Activated B cell treated with CpG ODN at 0.5 μM for 24 hours (primary cell): Measurements from ENCODE around the gene CEP83. TPM values are rescaled to one million over a fixed set of nuclear protein-coding genes. Genes with fewer than 3 reads are reported as not detected.
"Not testable (repeated sequence)": the region's sequence is repeated elsewhere in the genome, so short reads cannot be mapped to it uniquely, and the experiment has no call there.

Experiments used
- ATAC-seq: fragments of 200-7000 bp; cut with Tn5 transposase; one replicate; pipeline ENCODE4 v1.10.0; 2021; ENCODE audit warnings: low read depth, mild to moderate bottlenecking, moderate library complexity
- CTCF ChIA-PET: fragments of 350-600 bp; sonication (Branson Sonifier 250); formaldehyde crosslinking; loops from one replicate; lab custom pipeline; 2021; ENCODE audit warnings: antibody characterized with exemption; lab: Charles Lee
- POLR2A ChIA-PET: fragments of 350-600 bp; sonication (Branson Sonifier 250); formaldehyde crosslinking; loops from one replicate; lab custom pipeline; 2021; ENCODE audit warnings: antibody characterized with exemption; lab: Charles Lee
- DNase-seq: peaks from one replicate; pipeline ENCODE4 v3.0.0; 2022
- H3K27ac Mint-ChIP-seq: one replicate; pipeline ENCODE4 v1.8.0; 2020; ENCODE audit warnings: mixed read lengths
- H3K27me3 Mint-ChIP-seq: one replicate; pipeline ENCODE4 v1.8.0; 2021; ENCODE audit warnings: mixed read lengths
- H3K36me3 Mint-ChIP-seq: one replicate; pipeline ENCODE4 v1.8.0; 2021; ENCODE audit warnings: low read depth, mixed read lengths
- H3K4me1 Mint-ChIP-seq: one replicate; pipeline ENCODE4 v1.8.0; 2021; ENCODE audit warnings: mixed read lengths
- H3K4me3 Mint-ChIP-seq: one replicate; pipeline ENCODE4 v1.8.0; 2020; ENCODE audit warnings: mild to moderate bottlenecking, mixed read lengths
- H3K9me3 Mint-ChIP-seq: one replicate; pipeline ENCODE4 v1.8.0; 2020; ENCODE audit warnings: mixed read lengths
- CTCF ChIP-seq: fragments of 200-600 bp; IDR thresholded peaks from one replicate; pipeline ENCODE4 v1.8.0; 2022; ENCODE audit warnings: antibody characterized with exemption, mild to moderate bottlenecking
- intact Hi-C: fragments of 100-400 bp; cut with micrococcal nuclease; formaldehyde crosslinking; loops from one replicate; pipeline ENCODE4 v1.15.1; 2024
- total RNA-seq: library from RNA; stranded (reverse); gene quantifications from 2 replicates; pipeline ENCODE4 v1.2.3, GENCODE V29; 2022

CEP83 gene
- total RNA-seq, 1 donor from 2014 or later, result 36.9 TPM

DNA sequence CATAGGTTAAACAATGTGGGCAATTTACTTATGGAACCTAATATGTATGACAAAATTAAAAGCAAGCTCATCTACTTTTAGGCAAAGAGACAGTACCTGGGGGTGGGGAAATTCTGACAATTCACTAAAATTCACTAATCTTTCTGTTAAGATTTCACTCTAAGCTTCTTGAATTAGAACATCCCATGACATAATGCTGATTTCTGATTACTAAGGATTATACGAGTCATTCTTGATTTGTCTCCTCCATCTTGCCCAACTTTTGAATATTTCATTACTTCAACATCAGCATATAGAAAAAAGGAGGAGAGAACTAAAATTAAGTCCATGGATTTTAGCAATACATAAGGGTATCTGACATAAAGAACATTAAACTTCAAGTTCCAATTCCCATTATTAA, 2.4 kb downstream of the CEP83 start:
- Mint-ChIP-seq H3K27me3 (no peaks in the 10 kb centered on the region), H3K9me3 (no peaks in the 10 kb centered on the region), H3K27ac (no peak overlapping the region), H3K4me3 (no peak overlapping the region), H3K4me1 (peaks cover 23% of the 10 kb centered on the region), H3K36me3 (peaks cover 24% of the 10 kb centered on the region)
- no peak for TF ChIP-seq CTCF
- POLR2A ChIA-PET, result no interaction called here
- CTCF ChIA-PET, result no interaction called here
- ATAC-seq (no peak), DNase-seq (no peak)
- intact Hi-C loops, result no loop called here

GRCh38 chr12:94454318-94454717, 5.3 kb downstream of the CEP83 start:
- CTCF ChIA-PET, H3K9me3 Mint-ChIP-seq, H3K27ac Mint-ChIP-seq, intact Hi-C loops, ATAC-seq, H3K4me3 Mint-ChIP-seq, DNase-seq, H3K27me3 Mint-ChIP-seq: not testable (repeated sequence)
- peaks cover 20% of the 10 kb centered on the region for H3K4me1 Mint-ChIP-seq
- POLR2A ChIA-PET, result interaction anchor here (0.7 to 0.8 kb wide), 3 partner anchors 185 to 857 kb away, joined by 3 to 5 read pairs (median 4); no protein-coding TSS in a partner anchor
- H3K36me3 Mint-ChIP-seq, result peaks cover 24% of the 10 kb centered on the region

DNA sequence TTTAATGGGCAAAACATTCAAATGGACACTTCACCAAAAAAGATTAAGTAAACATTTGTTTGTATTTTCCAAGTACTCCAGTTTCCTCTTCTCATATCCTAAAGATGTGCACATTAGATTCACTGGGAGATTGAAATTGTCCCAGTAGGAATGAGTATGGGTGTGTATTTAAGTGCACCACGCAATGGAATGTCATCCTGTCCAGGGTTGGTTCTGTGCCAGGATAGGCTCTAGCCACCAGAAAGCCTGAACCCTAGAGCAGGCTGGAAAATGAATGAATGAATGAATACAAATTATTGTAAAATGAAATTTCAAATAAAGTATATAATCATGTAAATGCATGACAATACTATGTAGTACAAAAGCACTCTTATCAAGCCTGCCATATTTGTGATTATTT, 14.0 kb downstream of the CEP83 start:
- CTCF ChIA-PET, result no interaction called here
- DNase-seq, result no peak
- intact Hi-C loops, result no loop called here
- Mint-ChIP-seq H3K9me3 (peaks cover 9% of the 10 kb centered on the region), H3K27ac (no peak overlapping the region), H3K4me3 (no peak overlapping the region), H3K4me1 (no peaks in the 10 kb centered on the region), H3K36me3 (peaks cover 19% of the 10 kb centered on the region), H3K27me3 (no peaks in the 10 kb centered on the region)
- no peak for TF ChIP-seq CTCF
- no peak for ATAC-seq
- POLR2A ChIA-PET, result no interaction called here

DNA sequence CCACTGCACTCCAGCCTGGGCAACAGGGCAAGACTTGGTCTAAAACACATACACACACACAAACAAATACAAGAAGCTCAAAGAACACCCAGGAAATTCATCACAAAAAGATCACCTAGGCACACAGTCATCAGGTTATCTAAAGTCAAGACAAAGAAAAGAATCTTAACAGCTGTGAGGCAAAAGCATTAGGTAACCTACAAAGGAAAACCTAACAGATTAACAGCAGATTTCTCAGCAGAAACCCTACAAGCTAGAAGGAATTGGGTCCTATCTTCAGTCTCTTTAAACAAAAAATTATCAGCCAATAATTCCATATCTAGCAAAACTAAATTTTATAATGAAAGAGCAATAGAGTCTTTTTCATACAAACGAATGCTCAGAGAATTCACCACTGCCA, 22.4 kb downstream of the CEP83 start:
- Mint-ChIP-seq H3K36me3 (peaks cover 9% of the 10 kb centered on the region), H3K4me3 (no peak overlapping the region), H3K27me3 (no peaks in the 10 kb centered on the region), H3K4me1 (peaks cover 10% of the 10 kb centered on the region), H3K9me3 (peaks cover 8% of the 10 kb centered on the region), H3K27ac (no peak overlapping the region)
- TF ChIP-seq CTCF, result no peak
- no peak for DNase-seq
- intact Hi-C loops, result no loop called here
- CTCF ChIA-PET, result no interaction called here
- ATAC-seq, result no peak
- POLR2A ChIA-PET, result no interaction called here

DNA sequence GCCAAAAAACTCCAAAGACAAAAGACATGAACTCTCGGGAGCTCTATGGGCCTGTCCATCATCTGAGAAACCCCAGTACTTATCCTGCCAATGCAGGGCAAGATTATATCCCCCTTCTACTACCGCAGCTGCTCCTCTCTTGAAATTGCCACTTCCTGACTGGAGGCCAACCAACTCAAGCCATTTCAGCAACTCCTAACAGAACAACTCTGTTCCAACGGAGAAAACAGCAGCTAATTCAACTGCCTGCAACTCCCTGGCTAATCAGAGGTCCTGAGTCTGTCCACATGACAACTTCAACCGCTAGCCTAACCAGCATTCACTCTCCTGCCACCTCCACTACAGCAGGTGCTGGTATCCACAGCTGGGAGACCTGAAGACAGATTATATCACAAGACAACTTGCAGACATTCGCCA, 24.1 kb downstream of the CEP83 start:
- DNase-seq, result no peak
- no peak for ATAC-seq
- peaks cover 18% of the 10 kb centered on the region for H3K36me3 Mint-ChIP-seq
- peaks cover 12% of the 10 kb centered on the region for H3K4me1 Mint-ChIP-seq
- H3K27me3 Mint-ChIP-seq, result no peaks in the 10 kb centered on the region
- no peak for TF ChIP-seq CTCF
- CTCF ChIA-PET, result interaction anchor here (0.7 to 4.8 kb wide), 10 partner anchors 9 to 932 kb away, joined by 3 to 35 read pairs (median 6); partner anchors contain the start of gene PLXNC1
- intact Hi-C loops, result no loop called here
- peaks cover 13% of the 10 kb centered on the region for H3K9me3 Mint-ChIP-seq
- H3K27ac Mint-ChIP-seq, result no peak overlapping the region
- POLR2A ChIA-PET, result no interaction called here
- H3K4me3 Mint-ChIP-seq, result no peak overlapping the region

GRCh38 chr12:94434171-94434570, 25.5 kb downstream of the CEP83 start:
- CTCF ChIA-PET, result interaction anchor here (0.7 to 4.8 kb wide), 16 partner anchors 8 to 441 kb away, joined by 3 to 35 read pairs (median 4); partner anchors contain the start of gene PLXNC1
- POLR2A ChIA-PET, result no interaction called here
- peaks cover 22% of the 10 kb centered on the region for H3K9me3 Mint-ChIP-seq
- intact Hi-C loops, result loop anchor here (1.0 to 5.0 kb wide), 6 partner anchors 98 to 932 kb away; no protein-coding TSS in a partner anchor
- ATAC-seq, result no peak
- H3K27me3 Mint-ChIP-seq, result no peaks in the 10 kb centered on the region
- H3K27ac Mint-ChIP-seq, result no peak overlapping the region
- TF ChIP-seq CTCF, result no peak
- no peak overlapping the region for H3K4me3 Mint-ChIP-seq
- DNase-seq, result no peak
- peaks cover 12% of the 10 kb centered on the region for H3K4me1 Mint-ChIP-seq
- H3K36me3 Mint-ChIP-seq, result peaks cover 20% of the 10 kb centered on the region
